ENCODE results near the gene EMC6. TPM values are rescaled to one million over a fixed set of nuclear protein-coding genes. Genes with fewer than 3 reads are reported as not detected.

EMC6 gene
- total RNA-seq, 4 donors from 2014 or later: 12.6 to 23.4 (median 18.9) TPM

GRCh38 chr17:3645310-3645709 is 23.3 kb upstream of the EMC6 start:
- peaks cover 0 to 16% (median 0%) of the 10 kb centered on the region in 4 donors for H3K4me1 ChIP-seq
- no peak overlapping the region for H3K4me3 ChIP-seq
- peak overlapping the region in 1 of 4 donors; percentile 1 for H3K27ac ChIP-seq
- 75 to 76% methylated on average over 5 of the region's 5 CpGs for WGBS, 2 donors
- TF ChIP-seq POLR2A (IDR thresholded peaks at IDR 0.05) (no peak), EP300 (IDR thresholded peaks at IDR 0.05) (no peak), CTCF (IDR thresholded peaks at IDR 0.05) (no peak)
- H3K9me3 ChIP-seq: no peaks in the 10 kb centered on the region
- H3K27me3 ChIP-seq: no peaks in the 10 kb centered on the region
- peaks cover 0 to 81% (median 4%) of the 10 kb centered on the region in 3 donors for H3K36me3 ChIP-seq
- no peak for DNase-seq (ENCODE audit: low spot score in 2 of 2)

DNA sequence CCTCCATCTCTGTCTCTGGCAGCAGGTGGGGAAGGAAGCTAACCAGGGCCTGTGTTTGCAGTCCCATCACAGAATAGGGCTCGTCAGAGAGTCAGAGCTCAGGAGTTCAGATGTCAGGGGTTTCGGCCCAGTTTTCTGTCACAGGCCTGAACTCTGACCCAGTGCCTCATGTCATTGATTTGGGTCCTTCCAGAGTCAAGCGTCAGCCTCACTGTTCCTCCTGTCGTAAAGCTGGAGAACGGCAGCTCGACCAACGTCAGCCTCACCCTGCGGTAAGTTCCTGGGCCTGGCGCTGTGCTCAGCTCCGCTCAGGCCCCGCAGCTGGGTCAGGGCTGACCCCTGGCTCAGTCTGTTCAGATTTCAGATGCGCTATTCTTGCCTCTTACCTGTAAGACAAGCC is 21.4 kb upstream of the EMC6 start:
- H3K27ac ChIP-seq: peak overlapping the region in 2 of 4 donors; percentile 53 to 71
- H3K9me3 ChIP-seq: no peaks in the 10 kb centered on the region
- no peak for DNase-seq (ENCODE audit: low spot score in 2 of 2)
- 49 to 76% methylated on average over 9 to 12 of the region's 12 CpGs for WGBS, 2 donors
- TF ChIP-seq POLR2A (IDR thresholded peaks at IDR 0.05) (no peak), EP300 (IDR thresholded peaks at IDR 0.05) (no peak), CTCF (IDR thresholded peaks at IDR 0.05) (no peak)
- peaks cover 0 to 12% (median 0%) of the 10 kb centered on the region in 4 donors for H3K4me1 ChIP-seq
- no peaks in the 10 kb centered on the region for H3K27me3 ChIP-seq
- H3K36me3 ChIP-seq: peaks cover 0 to 86% (median 4%) of the 10 kb centered on the region in 3 donors
- H3K4me3 ChIP-seq: no peak overlapping the region

DNA sequence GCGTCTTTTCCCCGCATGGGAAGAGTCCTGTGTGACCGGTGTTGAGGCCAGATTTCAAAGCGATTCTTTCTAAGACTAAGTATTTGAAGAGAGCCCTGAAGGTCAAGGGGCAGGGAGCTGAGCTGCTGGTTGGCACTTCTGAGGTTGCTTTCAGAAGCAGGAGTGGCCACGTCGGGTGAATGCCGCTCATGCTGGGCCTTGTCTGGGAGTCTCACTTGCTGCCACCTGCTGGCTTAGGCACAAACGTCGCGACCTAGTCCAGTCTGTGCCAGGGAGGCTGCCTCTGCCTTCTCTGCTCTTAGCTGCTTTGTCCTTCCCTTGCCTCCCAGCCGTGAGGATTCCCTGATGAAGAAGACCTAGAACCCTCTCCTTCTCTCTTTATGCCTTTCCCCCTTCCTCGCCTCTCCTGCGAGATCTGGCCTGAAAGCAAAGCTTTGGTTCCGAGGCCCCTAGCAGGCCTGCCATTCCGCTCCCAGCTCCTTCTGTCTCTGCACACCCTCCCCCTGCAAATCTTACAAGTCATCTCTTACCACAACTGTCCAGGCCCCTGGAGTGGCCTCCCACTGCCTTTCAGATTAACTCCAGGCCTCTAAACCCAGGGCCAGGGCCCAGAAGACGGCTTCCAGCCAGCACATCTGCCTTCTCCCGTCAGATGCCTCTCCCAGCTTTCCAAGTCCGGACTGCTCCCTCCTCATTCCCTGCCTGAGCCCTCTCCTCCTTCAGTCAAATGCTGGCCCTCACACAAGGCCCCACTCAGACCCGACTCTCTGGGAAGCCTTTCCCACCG is 20.6 kb upstream of the EMC6 start:
- H3K27me3 ChIP-seq: no peaks in the 10 kb centered on the region
- H3K4me1 ChIP-seq: peaks cover 0 to 12% (median 0%) of the 10 kb centered on the region in 4 donors
- peak overlapping the region in 2 of 4 donors; percentile 53 to 71 for H3K27ac ChIP-seq
- 55 to 57% methylated on average over 20 of the region's 20 CpGs for WGBS, 2 donors
- H3K9me3 ChIP-seq: no peaks in the 10 kb centered on the region
- TF ChIP-seq POLR2A (IDR thresholded peaks at IDR 0.05) (no peak), EP300 (IDR thresholded peaks at IDR 0.05) (peak in 1 of 2 donors; percentile 11), CTCF (IDR thresholded peaks at IDR 0.05) (peak; percentile 12 to 49 (median 39))
- no peak overlapping the region for H3K4me3 ChIP-seq
- H3K36me3 ChIP-seq: peaks cover 0 to 79% (median 4%) of the 10 kb centered on the region in 3 donors
- peak in 1 of 2 donors; percentile 33 for DNase-seq (ENCODE audit: low spot score in 2 of 2)

GRCh38 chr17:3655766-3656165 is 12.8 kb upstream of the EMC6 start:
- no peak overlapping the region for H3K4me3 ChIP-seq
- H3K27me3 ChIP-seq: no peaks in the 10 kb centered on the region
- H3K36me3 ChIP-seq: peaks cover 0 to 28% (median 0%) of the 10 kb centered on the region in 3 donors
- no peaks in the 10 kb centered on the region for H3K9me3 ChIP-seq
- peak overlapping the region in 2 of 4 donors; percentile 68 to 99 for H3K27ac ChIP-seq
- WGBS, 2 donors: 61 to 74% methylated on average over 8 to 11 of the region's 11 CpGs
- peaks cover 4 to 51% (median 26%) of the 10 kb centered on the region in 4 donors for H3K4me1 ChIP-seq
- DNase-seq (ENCODE audit: low spot score in 2 of 2): no peak
- TF ChIP-seq POLR2A (IDR thresholded peaks at IDR 0.05) (no peak), EP300 (IDR thresholded peaks at IDR 0.05) (no peak), CTCF (IDR thresholded peaks at IDR 0.05) (no peak)

- Histone ChIP-seq H3K9me3 (no peaks in the 10 kb centered on the region), H3K27me3 (no peaks in the 10 kb centered on the region), H3K4me1 (peaks cover 4 to 57% (median 26%) of the 10 kb centered on the region in 4 donors), H3K27ac (peak overlapping the region in 3 of 4 donors; percentile 54 to 99 (median 97)), H3K4me3 (no peak overlapping the region), H3K36me3 (peaks cover 0 to 24% (median 0%) of the 10 kb centered on the region in 3 donors)
- no peak for TF ChIP-seq CTCF (IDR thresholded peaks at IDR 0.05)
- TF ChIP-seq POLR2A (IDR thresholded peaks at IDR 0.05): no peak
- no peak for TF ChIP-seq EP300 (IDR thresholded peaks at IDR 0.05)
- DNase-seq (ENCODE audit: low spot score in 2 of 2): no peak
- 82 to 84% methylated on average over 13 to 15 of the region's 16 CpGs for WGBS, 2 donors
These were observed 12.3 kb upstream of the EMC6 start for GRCh38 chr17:3656353-3656752.
